Stomach (tissue), 9 donors: ENCODE measurements around the gene SELENOV. TPM values are rescaled to one million over a fixed set of nuclear protein-coding genes. Genes with fewer than 3 reads are reported as not detected.

ENCODE experiments used
- DNase-seq, 2 donors: peaks; one replicate each; pipeline versions ENCODE4 v3.0.0 to v3.0.0-alpha.2; 2013 to 2019
- H3K27ac ChIP-seq, 5 donors: fragments of 200-600 bp in 4 of 5; sonication (generic) in 4 of 5; one replicate each; pipeline ENCODE4 v1.5.1; 2013 to 2019; ENCODE audit warnings: mild to moderate bottlenecking in 1 of 5, moderate library complexity in 1 of 5
- H3K27me3 ChIP-seq, 3 donors: fragments of 200-600 bp; sonication (generic); one replicate each; pipeline ENCODE4 v1.5.1; 2017 to 2019; ENCODE audit warnings: mixed run types in 1 of 3
- H3K36me3 ChIP-seq, 4 donors: fragments of 200-600 bp; sonication (generic); 1 replicate in 3 of 4; 2 replicates in 1 of 4; pipeline ENCODE4 v1.5.1; 2016 to 2019
- H3K4me1 ChIP-seq, 4 donors: fragments of 200-600 bp; sonication (generic); one replicate each; pipeline ENCODE4 v1.5.1; 2016 to 2019
- H3K4me3 ChIP-seq, 4 donors: fragments of 200-600 bp; sonication (generic) in 3 of 4; one replicate each; pipeline ENCODE4 v1.5.1; 2016 to 2019; ENCODE audit warnings: mild to moderate bottlenecking in 1 of 4
- H3K9me3 ChIP-seq, 4 donors: fragments of 200-600 bp; sonication (generic); one replicate each; pipeline ENCODE4 v1.5.1; 2016 to 2019
- CTCF ChIP-seq, 7 experiments: fragments of 450-650 bp in 4 of 7; fragments of 200-600 bp in 3 of 7; sonication (generic) in 3 of 7; IDR thresholded peaks; one replicate each; pipeline ENCODE4 v1.5.1; 2016 to 2019; ENCODE audit warnings: antibody characterized with exemption in 7 of 7, control low read depth in 2 of 7, mild to moderate bottlenecking in 1 of 7
- EP300 ChIP-seq: sonication (generic); formaldehyde crosslinking; IDR thresholded peaks from one replicate; pipeline ENCODE4 v1.6.1; 2017; ENCODE audit warnings: antibody characterized with exemption
- POLR2A ChIP-seq, 4 donors: fragments of 450-650 bp; IDR thresholded peaks; one replicate each; pipeline ENCODE4 v1.6.1; 2016; ENCODE audit warnings: antibody characterized with exemption in 4 of 4, control low read depth in 2 of 4, mild to moderate bottlenecking in 1 of 4, moderate library complexity in 1 of 4
- POLR2AphosphoS5 ChIP-seq, 3 donors: sonication (generic); formaldehyde crosslinking; IDR thresholded peaks; one replicate each; pipeline ENCODE4 v1.6.1; 2016; ENCODE audit warnings: antibody characterized with exemption in 3 of 3
- WGBS, 5 donors: extraction: QIAGEN DNeasy Blood & Tissue Kit in 3 of 5; methylation state at CpG; one replicate each; pipeline versions ENCODE4 v1.1.5 to v1.1.7; 2013 to 2018; 5-methylcytosine and 5-hydroxymethylcytosine counted together
- intact Hi-C: fragments of 100-400 bp; cut with DNase I; formaldehyde crosslinking; loops from one replicate; pipeline ENCODE4 v1.15.1; 2023; ENCODE audit warnings: low total_unique reads
- polyA plus RNA-seq, 3 donors: library from polyadenylated mRNA; stranded (reverse); fragments of 200-250 nt; gene quantifications; one replicate each; pipeline ENCODE4 v1.2.3, GENCODE V29; 2013
- total RNA-seq, 5 donors: library from RNA; depleted of rRNA; stranded (reverse); fragments of >200 nt; gene quantifications; one replicate each; pipeline versions ENCODE4 v1.1.0 to v1.2.3, GENCODE V29; 2014 to 2016
- donor health status: healthy with polysubstance abuse.
- donor health status: Bipolar disorder and iron deficiency.
- donor health status: healthy.

Gene SELENOV
- total and polyA plus RNA-seq, 8 donors, result not detected

- H3K36me3 ChIP-seq, result no peaks in the 10 kb centered on the region
- no peak overlapping the region for H3K4me3 ChIP-seq
- no peak for TF ChIP-seq CTCF (IDR thresholded peaks at IDR 0.05)
- peaks cover 0 to 4% (median 0%) of the 10 kb centered on the region in 3 donors for H3K27me3 ChIP-seq
- H3K27ac ChIP-seq, result peak overlapping the region in 2 of 5 donors; percentile 6 to 58
- WGBS, 5 donors, result 34 to 65% (median 47%) methylated on average over 5 of the region's 5 CpGs
- peaks cover 0 to 11% (median 5%) of the 10 kb centered on the region in 4 donors for H3K4me1 ChIP-seq
- intact Hi-C loops, result loop anchor here (5.0 kb wide), 1 partner anchor 114 kb away; no protein-coding TSS in a partner anchor
- DNase-seq, result peak in 1 of 2 donors; percentile 32
- no peaks in the 10 kb centered on the region for H3K9me3 ChIP-seq
Observed at GRCh38 chr19:39557811-39558623, 43.1 kb downstream of the SELENOV start.

- intact Hi-C loops, result loop anchor here (5.0 kb wide), 1 partner anchor 114 kb away; no protein-coding TSS in a partner anchor
- H3K27me3 ChIP-seq, result no peaks in the 10 kb centered on the region
- H3K4me3 ChIP-seq, result no peak overlapping the region
- H3K4me1 ChIP-seq, result peaks cover 0 to 11% (median 5%) of the 10 kb centered on the region in 4 donors
- peak overlapping the region in 1 of 5 donors; percentile 58 for H3K27ac ChIP-seq
- no peak for DNase-seq
- no peak for TF ChIP-seq CTCF (IDR thresholded peaks at IDR 0.05)
- no peak for TF ChIP-seq EP300
- no peak for TF ChIP-seq POLR2AphosphoS5 (IDR thresholded peaks at IDR 0.05)
- no peak for TF ChIP-seq POLR2A (IDR thresholded peaks at IDR 0.05)
- H3K9me3 ChIP-seq, result no peaks in the 10 kb centered on the region
- no peaks in the 10 kb centered on the region for H3K36me3 ChIP-seq
- 62 to 66% (median 63%) methylated on average over 6 of the region's 6 CpGs for WGBS, 5 donors
Observed at GRCh38 chr19:39558624-39559117, 43.7 kb downstream of the SELENOV start.

- intact Hi-C loops, result no loop called here
- no peak for TF ChIP-seq EP300
- TF ChIP-seq CTCF (IDR thresholded peaks at IDR 0.05), result no peak
- TF ChIP-seq POLR2A (IDR thresholded peaks at IDR 0.05), result no peak
- no peak for TF ChIP-seq POLR2AphosphoS5 (IDR thresholded peaks at IDR 0.05)
- peaks cover 0 to 1% (median under 1%) of the 10 kb centered on the region in 4 donors for H3K4me1 ChIP-seq
Observed at GRCh38 chr19:39563408-39563807, 48.5 kb downstream of the SELENOV start.

GRCh38 chr19:39566064-39566463, 51.1 kb downstream of the SELENOV start:
- Histone ChIP-seq H3K27ac (no peak overlapping the region), H3K27me3 (peaks cover 0 to 18% (median 0%) of the 10 kb centered on the region in 3 donors), H3K4me3 (no peak overlapping the region), H3K9me3 (no peaks in the 10 kb centered on the region), H3K4me1 (no peaks in the 10 kb centered on the region), H3K36me3 (no peaks in the 10 kb centered on the region)
- 41 to 50% (median 46%) methylated on average over 3 of the region's 3 CpGs for WGBS, 5 donors
- no peak for TF ChIP-seq CTCF (IDR thresholded peaks at IDR 0.05)
- no peak for TF ChIP-seq POLR2AphosphoS5 (IDR thresholded peaks at IDR 0.05)
- TF ChIP-seq POLR2A (IDR thresholded peaks at IDR 0.05), result no peak
- no peak for TF ChIP-seq EP300
- no peak for DNase-seq
- intact Hi-C loops, result no loop called here

More at GRCh38 chr19:39563408-39563807, 48.5 kb downstream of the SELENOV start:
- H3K27ac ChIP-seq, result no peak overlapping the region
- H3K36me3 ChIP-seq, result no peaks in the 10 kb centered on the region
- no peak for DNase-seq
- no peak overlapping the region for H3K4me3 ChIP-seq
- H3K9me3 ChIP-seq, result no peaks in the 10 kb centered on the region
- WGBS, 5 donors, result 71 to 78% (median 73%) methylated on average over 2 of the region's 2 CpGs
- H3K27me3 ChIP-seq, result peaks cover 0 to 18% (median 0%) of the 10 kb centered on the region in 3 donors
